NCI-H146 treated with DMSO at 0.1 percent for 48 hours (cell line): ENCODE measurements around the gene SH2D1A.
"Not testable (repeated sequence)": the region's sequence is repeated elsewhere in the genome, so short reads cannot be mapped to it uniquely, and the experiment has no call there.

Experiments used
- DNase-seq: peaks from one replicate; lab custom pipeline; 2025; ENCODE audit not compliant: unreplicated experiment; lab: John Stamatoyannopoulos, UW

SH2D1A gene

GRCh38 chrX:124346117-124346876, at the start of gene SH2D1A:
TSS of gene SH2D1A (plus strand) at chrX:124346563. CDS start at chrX:124346643, 80 bp downstream.
- no peak for DNase-seq

- DNase-seq = not testable (repeated sequence)
These were observed 47.0 kb upstream of the SH2D1A start for GRCh38 chrX:124299323-124299722.

GRCh38 chrX:124300405-124300804, 46.0 kb upstream of the SH2D1A start:
- no peak for DNase-seq

GRCh38 chrX:124307253-124307907, 39.0 kb upstream of the SH2D1A start:
- no peak for DNase-seq

- DNase-seq = no peak
These were observed 20.6 kb upstream of the SH2D1A start for GRCh38 chrX:124325732-124326131.

GRCh38 chrX:124328765-124329164, 17.6 kb upstream of the SH2D1A start:
- DNase-seq = no peak

DNA sequence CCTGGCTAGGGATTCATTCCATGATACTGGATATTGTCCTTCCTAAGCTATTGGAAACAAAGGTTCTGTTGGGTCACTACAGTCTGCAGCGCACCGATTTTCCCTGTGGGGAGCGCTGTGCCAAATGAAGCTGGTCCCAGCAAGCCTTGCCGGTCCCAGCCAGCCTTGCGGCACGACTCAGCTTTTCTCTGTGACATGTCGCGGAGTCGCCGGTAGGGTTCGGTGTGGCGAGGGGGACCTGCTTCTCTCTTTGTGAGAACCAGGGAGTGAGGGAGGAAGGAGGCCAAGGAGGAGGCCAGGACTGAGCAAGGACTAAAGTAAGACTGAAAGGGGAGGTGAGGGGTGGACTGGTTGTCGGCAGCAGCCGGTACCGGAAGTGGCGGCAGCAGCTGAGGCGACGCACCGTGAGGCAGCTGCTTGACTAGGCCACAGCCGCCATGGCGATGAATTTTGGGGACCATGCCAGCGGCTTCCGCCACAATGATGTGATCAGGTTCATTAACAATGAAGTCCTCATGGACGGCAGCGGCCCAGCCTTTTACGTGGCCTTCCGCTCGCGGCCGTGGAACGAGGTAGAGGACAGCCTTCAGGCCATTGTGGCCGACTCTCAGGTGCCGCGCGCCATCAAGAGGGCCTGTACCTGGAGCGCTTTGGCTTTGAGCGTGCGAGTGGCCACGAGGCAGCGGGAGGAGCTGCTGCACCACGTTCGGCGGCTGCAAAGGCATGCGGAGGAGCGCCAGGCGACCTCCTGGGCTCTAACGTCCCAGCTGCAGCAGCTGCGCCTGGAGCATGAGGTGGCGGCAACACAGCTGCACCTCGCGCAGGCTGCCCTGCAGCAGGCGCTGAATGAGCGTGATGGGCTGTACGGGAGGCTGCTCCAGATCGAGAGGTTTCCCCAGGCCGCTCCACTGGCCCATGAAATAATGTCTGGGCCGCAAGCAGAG, 13.6 kb upstream of the SH2D1A start, which contains the start of gene TEX13D:
Gene TEX13D, plus strand, starts transcription at position 180 of the 944 bp plus-strand sequence. Its CDS starts 258 bp downstream, at position 438.
- DNase-seq = no peak

- no peak for DNase-seq
These were observed 12.5 kb upstream of the SH2D1A start for GRCh38 chrX:124333862-124334261.

DNA sequence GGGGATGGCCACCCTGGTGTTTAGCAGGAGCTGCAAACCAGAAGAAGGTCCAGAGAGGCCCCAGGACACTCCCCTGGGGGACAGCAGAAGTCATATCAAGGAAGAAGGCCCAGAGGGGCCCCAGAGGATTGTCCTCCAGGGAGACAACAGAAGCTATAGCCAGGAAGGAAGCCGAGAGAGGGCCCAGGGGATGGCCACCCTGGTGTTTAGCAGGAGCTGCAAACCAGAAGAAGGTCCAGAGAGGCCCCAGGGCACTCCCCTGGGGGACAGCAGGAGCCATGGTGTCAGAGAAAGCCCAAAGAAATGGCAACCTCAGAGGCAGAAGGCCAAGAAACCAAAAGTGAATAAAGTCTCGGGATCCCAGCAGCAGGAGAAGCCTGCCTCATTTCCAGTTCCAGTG, 11.8 kb upstream of the SH2D1A start:
- DNase-seq = not testable (repeated sequence)

- no peak for DNase-seq
These were observed 10.8 kb upstream of the SH2D1A start for GRCh38 chrX:124335598-124335997.

DNA sequence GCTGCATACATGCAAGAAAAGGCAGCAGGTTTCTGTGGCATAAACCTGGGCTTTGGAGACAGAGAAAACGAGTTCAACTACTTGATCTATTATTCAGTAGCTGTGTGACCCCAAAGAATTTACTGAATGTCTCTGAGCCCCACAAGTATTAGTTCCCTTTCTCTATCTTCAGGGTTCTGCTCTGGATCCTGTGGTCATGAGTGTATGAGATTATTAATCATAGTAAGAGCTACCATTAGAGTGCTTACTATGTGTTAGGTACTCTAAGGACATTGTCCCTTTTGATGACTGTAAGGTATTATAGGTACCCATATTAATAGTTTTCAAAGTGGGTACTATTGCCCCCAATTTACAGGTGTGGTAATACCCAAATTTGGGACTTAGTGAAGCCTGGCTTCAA, 8.4 kb upstream of the SH2D1A start:
- DNase-seq = no peak

DNA sequence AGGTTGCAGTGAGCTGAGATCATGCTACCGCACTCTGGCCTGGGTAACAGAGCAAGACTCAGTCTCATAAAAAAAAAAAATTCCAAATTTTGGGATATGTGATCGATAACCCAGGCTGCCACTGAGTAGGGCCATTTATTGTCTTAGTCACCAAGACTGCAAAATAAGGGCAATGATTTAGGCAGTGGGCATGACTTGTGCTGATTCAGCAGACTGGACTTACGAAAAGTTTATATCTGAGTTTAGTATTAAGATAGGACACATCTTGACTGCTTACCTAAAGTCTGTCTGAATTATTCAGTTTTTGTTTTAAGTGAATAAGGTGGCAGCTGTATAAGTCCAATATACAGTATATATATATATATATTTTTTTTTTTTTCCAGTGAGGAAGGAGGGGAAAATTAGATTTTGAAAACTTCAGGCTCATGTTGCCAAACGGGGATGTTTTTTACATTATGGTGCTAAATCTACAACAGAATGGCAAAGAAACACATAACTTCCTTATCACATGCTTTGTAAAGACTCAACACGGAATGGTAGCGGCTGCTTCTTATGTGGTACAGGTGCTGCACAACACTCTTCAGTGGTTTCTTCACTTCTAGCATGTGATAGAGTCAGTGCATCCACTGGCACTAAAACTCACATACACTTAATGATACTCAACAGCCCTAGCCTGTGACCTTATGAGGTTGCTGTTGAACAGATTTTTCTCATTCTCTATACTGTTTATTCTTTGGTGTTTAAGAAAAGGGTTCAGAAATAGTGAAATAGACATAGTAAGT, 7.4 kb upstream of the SH2D1A start:
- no peak for DNase-seq

DNA sequence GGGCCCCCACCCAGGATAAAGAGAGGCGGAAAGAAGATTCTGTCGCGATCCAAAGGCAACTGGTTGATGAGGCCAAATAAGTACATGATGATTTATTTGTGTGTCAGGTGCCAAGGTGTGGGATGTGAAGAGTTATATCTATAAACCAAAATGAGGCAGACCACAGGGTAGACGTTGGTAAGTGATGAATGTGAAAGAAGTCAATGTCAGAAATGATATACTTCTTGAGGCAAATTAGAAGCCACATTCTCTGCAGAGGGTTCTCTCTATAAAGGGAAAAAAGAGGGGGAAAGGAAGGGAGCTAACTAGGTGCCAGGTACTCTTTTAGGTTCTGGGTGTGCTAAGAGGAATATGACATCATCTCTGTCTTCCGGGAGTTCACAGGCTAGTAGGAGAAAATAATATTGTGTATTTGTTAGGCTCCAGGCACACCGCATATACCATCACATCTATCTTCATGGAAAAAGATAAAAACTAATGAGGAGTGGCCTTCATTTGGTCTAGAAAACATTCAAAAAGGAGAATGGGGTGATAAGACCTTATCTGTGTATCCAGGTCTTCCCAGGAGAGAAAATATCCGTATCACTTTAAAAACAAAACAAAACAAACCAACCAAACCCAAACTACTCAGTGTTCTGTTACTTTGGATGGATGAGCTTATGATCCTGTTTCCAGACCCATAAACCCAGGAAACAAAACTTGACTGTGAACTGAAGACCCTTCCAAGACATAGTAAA, 4.8 kb upstream of the SH2D1A start:
- no peak for DNase-seq

DNA sequence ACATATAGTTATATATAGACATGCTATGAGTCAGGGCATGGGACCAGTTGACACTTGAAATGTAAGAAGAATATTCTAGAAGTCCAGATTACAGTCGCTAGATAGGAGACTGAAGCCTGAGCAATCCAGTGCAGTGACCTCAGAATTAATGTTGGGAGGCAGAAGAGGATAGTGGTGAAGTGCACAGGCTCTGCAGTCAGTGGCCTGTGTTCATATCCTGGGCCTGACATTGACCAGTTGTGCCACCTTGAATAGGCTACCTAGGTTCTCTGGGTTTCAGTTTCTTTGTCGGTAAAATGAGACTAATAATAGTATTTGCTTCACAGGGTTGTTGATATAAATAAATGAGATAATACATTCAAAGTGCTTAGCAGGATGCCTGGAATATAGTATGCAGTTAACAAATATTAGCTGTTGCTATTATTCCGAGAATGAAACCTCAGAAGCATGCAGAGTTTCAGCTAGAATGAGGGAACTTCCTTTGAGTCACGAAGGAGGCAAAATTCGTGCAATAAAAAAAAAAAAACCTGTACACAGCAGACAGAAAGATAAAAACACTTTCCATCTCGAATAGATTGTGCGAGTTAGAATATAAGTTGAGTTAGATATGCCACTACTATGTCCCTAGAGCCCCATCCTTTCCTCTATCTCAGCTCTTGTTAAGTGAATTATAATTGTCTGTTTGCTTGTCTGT, 4.0 kb upstream of the SH2D1A start:
- DNase-seq = no peak

DNA sequence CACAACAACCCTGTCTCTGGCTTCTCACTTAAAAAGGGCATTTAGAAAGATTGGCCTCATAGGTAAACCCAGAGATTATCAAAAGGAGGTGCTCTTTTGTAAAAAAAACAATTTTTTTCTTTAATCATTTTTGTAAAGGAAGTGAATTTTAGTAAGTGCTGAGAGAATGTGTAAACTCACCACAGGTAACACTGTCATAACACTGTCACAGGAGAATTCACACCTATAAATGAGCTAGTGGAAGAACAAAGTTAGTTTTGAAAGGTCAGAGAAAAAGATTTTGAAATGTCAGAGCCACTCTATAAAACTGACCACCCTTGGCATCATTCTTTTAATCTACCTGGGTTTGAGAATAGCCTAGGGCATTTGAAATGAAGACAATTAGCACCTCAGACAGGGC, 3.3 kb upstream of the SH2D1A start:
- DNase-seq = no peak

GRCh38 chrX:124344246-124344645, 2.1 kb upstream of the SH2D1A start:
- DNase-seq = no peak

DNA sequence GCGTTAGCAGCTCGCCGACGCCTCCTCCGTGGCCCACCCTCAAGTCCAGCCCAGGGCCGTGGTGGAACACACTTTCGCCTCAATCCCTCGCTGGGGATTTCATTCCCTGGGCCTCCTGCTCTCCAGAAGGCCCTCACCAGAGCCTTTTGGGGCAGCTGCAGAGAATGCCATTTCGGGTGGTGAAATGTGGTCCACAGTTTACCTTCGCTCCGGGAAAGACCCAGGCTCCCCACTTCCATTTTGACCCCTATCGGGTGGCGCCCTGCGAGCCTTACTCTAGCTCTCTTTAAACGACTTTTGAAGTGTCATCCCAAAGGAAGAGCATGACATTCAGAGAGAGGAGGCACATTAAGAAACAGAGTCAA, 496 bp downstream of the SH2D1A start:
- DNase-seq = no peak

- no peak for DNase-seq
These were observed 879 bp downstream of the SH2D1A start for GRCh38 chrX:124347242-124347641.

- no peak for DNase-seq
These were observed 1.8 kb downstream of the SH2D1A start for GRCh38 chrX:124348182-124348581.
